ENCODE measurements around the gene KLHL6. TPM values are rescaled to one million over a fixed set of nuclear protein-coding genes. Genes with fewer than 3 reads are reported as not detected.

KLHL6 gene
- total and polyA plus RNA-seq, 10 of the 15 experiments (the other 5 are each of a cell fraction or from before 2014, with no cell fraction given) = 4.0 to 91.8 (median 24.4) TPM

- TF ChIP-seq POLR2AphosphoS2 (IDR thresholded peaks at IDR 0.05; ENCODE audit: low read depth, low read length) (no peak), MTA3 (IDR thresholded peaks at IDR 0.05; ENCODE audit: borderline replicate concordance, low read length) (peak; percentile 73), SP1 (IDR thresholded peaks at IDR 0.05; ENCODE audit: low read depth, low read length) (peak; percentile 49), ZNF384 (IDR thresholded peaks at IDR 0.05; ENCODE audit: borderline replicate concordance, low read depth, low read length) (no peak), HDAC6 (IDR thresholded peaks at IDR 0.05; ENCODE audit: unreplicated experiment) (no peak), POLR2A (IDR thresholded peaks at IDR 0.05; ENCODE audit: low read depth, low read length) (no peak), RCOR1 (conservative IDR thresholded peaks at IDR 0.05; ENCODE audit: low read depth, low read length) (no peak), ZNF207 (IDR thresholded peaks at IDR 0.05; ENCODE audit: borderline replicate concordance) (no peak), NR2C2 (IDR thresholded peaks at IDR 0.05; ENCODE audit: borderline replicate concordance, control insufficient read depth, insufficient read length, low read depth) (no peak), MTA2 (IDR thresholded peaks at IDR 0.05; ENCODE audit: low read depth) (peak; percentile 100), EP300 (IDR thresholded peaks at IDR 0.05; ENCODE audit: borderline replicate concordance in 1 of 2, control insufficient read depth in 1 of 2, low read depth in 2 of 2, low read length in 2 of 2) (peak; percentile 93 to 96), USF2 (IDR thresholded peaks at IDR 0.05; ENCODE audit: borderline replicate concordance, low read depth, low read length) (no peak), RAD51 (IDR thresholded peaks at IDR 0.05) (no peak), IRF5 (IDR thresholded peaks at IDR 0.05; ENCODE audit: borderline replicate concordance) (no peak), CHD1 (IDR thresholded peaks at IDR 0.05; ENCODE audit: low read depth, low read length) (0 out of 2 replicates have a peak, but pooled peaks have one; percentile 15), GATAD2B (conservative IDR thresholded peaks at IDR 0.05; ENCODE audit: low read depth) (peak; percentile 62), MEF2A (IDR thresholded peaks at IDR 0.05; ENCODE audit: insufficient read depth, low read depth, low read length) (peak; percentile 72; the same call in 1 of the 2 replicates), SREBF2 (IDR thresholded peaks at IDR 0.05; ENCODE audit: low read length) (no peak), BCL3 (IDR thresholded peaks at IDR 0.05; ENCODE audit: borderline replicate concordance, insufficient read depth, low read depth, low read length, poor library complexity, severe bottlenecking) (peak; percentile 54), CHD4 (IDR thresholded peaks at IDR 0.05) (no peak), YY1 (IDR thresholded peaks at IDR 0.05; ENCODE audit: low read depth, low read length) (no peak), BACH1 (IDR thresholded peaks at IDR 0.05; ENCODE audit: borderline replicate concordance) (peak; percentile 83), BRCA1 (IDR thresholded peaks at IDR 0.05; ENCODE audit: low read depth, low read length) (no peak)
Observed at GRCh38 chr3:183527428-183528379, 27.8 kb downstream of the KLHL6 start (continued).
